GM12878 (cell line): ENCODE data around the gene ZXDC. TPM values are rescaled to one million over a fixed set of nuclear protein-coding genes. Genes with fewer than 3 reads are reported as not detected.

Source experiments
- ATAC-seq: fragments of 200-7000 bp; cut with Tn5 transposase; 3 replicates; pipeline ENCODE4 v1.9.1; 2020; ENCODE audit warnings: mild to moderate bottlenecking, moderate library complexity
- BruUV-seq: library from RNA; stranded (reverse); fragments of 400-500 nt; replicated peaks from 2 replicates; lab custom pipeline; 2021; lab: Mats Ljungman, UMichigan
- CTCF ChIA-PET: fragments of 300-600 bp; sonication (Branson Sonifier 250); formaldehyde crosslinking; extraction: SDS; loops from one replicate; lab custom pipeline; 2021; ENCODE audit warnings: inconsistent platforms; lab: Yijun Ruan, JAX
- POLR2A ChIA-PET: fragments of 350-600 bp; formaldehyde crosslinking; extraction: SDS; loops from one replicate; lab custom pipeline; 2021; ENCODE audit warnings: inconsistent platforms; lab: Charles Lee
- RAD21 ChIA-PET: fragments of 300-600 bp; sonication (Branson Sonifier 250); formaldehyde crosslinking; loops from one replicate; lab custom pipeline; 2023; ENCODE audit warnings: antibody characterized with exemption; ENCODE audit not compliant: unreplicated experiment; lab: Charles Lee
- SMC1A ChIA-PET: fragments of 300-600 bp; sonication (Branson Sonifier 250); formaldehyde crosslinking; loops from one replicate; lab custom pipeline; 2023; ENCODE audit not compliant: unreplicated experiment, uncharacterized antibody; lab: Charles Lee
- DNase-seq: peaks from one replicate; pipeline ENCODE4 v3.0.0-alpha.2; 2011; ENCODE audit warnings: low read depth, low spot score
- FAIRE-seq: peaks from 3 replicates; lab custom pipeline; 2011; peaks lifted over from hg19 to GRCh38; lab: Jason Lieb, UNC
- H2AFZ ChIP-seq: 2 replicates; pipeline ENCODE4 v1.6.0; 2011; ENCODE audit warnings: low read depth, low read length, control low read depth; ENCODE audit not compliant: control insufficient read depth
- H3K27ac ChIP-seq: 2 replicates; pipeline ENCODE4 v1.5.1; 2011; ENCODE audit warnings: control low read depth; ENCODE audit not compliant: control insufficient read depth, insufficient read depth
- H3K27me3 ChIP-seq, 2 experiments: replicated peaks in 1 of 2; 2 replicates each; pipeline versions ENCODE4 v1.6.0 to v1.6.1; 2011; ENCODE audit warnings: low read length in 1 of 2; ENCODE audit not compliant: control insufficient read depth in 2 of 2, insufficient read depth in 2 of 2
- H3K36me3 ChIP-seq, 2 experiments: 2 replicates each; pipeline ENCODE4 v1.5.1; 2011; ENCODE audit warnings: low read length in 1 of 2; ENCODE audit not compliant: control insufficient read depth in 2 of 2, insufficient read depth in 2 of 2
- H3K4me1 ChIP-seq: 2 replicates; pipeline ENCODE4 v1.6.1; 2011; ENCODE audit warnings: mild to moderate bottlenecking, low read length, moderate library complexity, mixed read lengths; ENCODE audit not compliant: control insufficient read depth, insufficient read depth
- H3K4me2 ChIP-seq: 2 replicates; pipeline ENCODE4 v1.6.0; 2011; ENCODE audit warnings: control low read depth; ENCODE audit not compliant: control insufficient read depth, insufficient read depth
- H3K4me3 ChIP-seq: fragments of 200-600 bp; sonication (generic); 2 replicates; pipeline ENCODE4 v1.5.1; 2016
- H3K79me2 ChIP-seq: 2 replicates; pipeline ENCODE4 v1.6.0; 2011; ENCODE audit warnings: low read length; ENCODE audit not compliant: control insufficient read depth, insufficient read depth
- H3K9ac ChIP-seq: 2 replicates; pipeline ENCODE4 v1.8.0; 2011; ENCODE audit warnings: low read length, control low read depth, mixed read lengths; ENCODE audit not compliant: control insufficient read depth, insufficient read depth
- H3K9me3 ChIP-seq: replicated peaks from 3 replicates; pipeline ENCODE4 v1.5.1; 2011; ENCODE audit warnings: mild to moderate bottlenecking, low read length; ENCODE audit not compliant: control insufficient read depth, insufficient read depth
- H4K20me1 ChIP-seq: 2 replicates; pipeline ENCODE4 v1.6.0; 2011; ENCODE audit not compliant: control insufficient read depth, insufficient read depth
- BCL11A ChIP-seq: IDR thresholded peaks from 2 replicates; pipeline ENCODE4 v1.6.1; 2011; ENCODE audit warnings: low read depth, low read length
- CBFB ChIP-seq: IDR thresholded peaks from 2 replicates; pipeline ENCODE4 v1.6.1; 2016; ENCODE audit warnings: antibody characterized with exemption, low read depth
- ETV6 ChIP-seq, 2 experiments: fragments of 450-650 bp in 1 of 2; IDR thresholded peaks in 1 of 2; conservative IDR thresholded peaks in 1 of 2; 2 replicates each; pipeline ENCODE4 v1.6.1; 2014; ENCODE audit warnings: antibody characterized with exemption in 1 of 2, borderline replicate concordance in 1 of 2, low read depth in 1 of 2, mild to moderate bottlenecking in 1 of 2, moderate library complexity in 1 of 2
- MYC ChIP-seq: IDR thresholded peaks from 2 replicates; pipeline ENCODE4 v1.6.1; 2011; ENCODE audit warnings: mild to moderate bottlenecking, low read length, moderate library complexity, inconsistent platforms; ENCODE audit not compliant: insufficient read depth, insufficient replicate concordance, insufficient read length, severe bottlenecking
- SMAD1 ChIP-seq: fragments of 450-650 bp; IDR thresholded peaks from 2 replicates; pipeline ENCODE4 v1.6.1; 2018; ENCODE audit warnings: mild to moderate bottlenecking, low read depth; ENCODE audit not compliant: partially characterized antibody
- TCF7 ChIP-seq: IDR thresholded peaks from 2 replicates; pipeline ENCODE4 v1.6.1; 2014; ENCODE audit warnings: antibody characterized with exemption, borderline replicate concordance
- ZNF24 ChIP-seq: fragments of 450-650 bp; IDR thresholded peaks from 2 replicates; pipeline ENCODE4 v1.6.1; 2017; ENCODE audit warnings: antibody characterized with exemption, mild to moderate bottlenecking
- WGBS: methylation state at CpG from one replicate; pipeline ENCODE4 v1.1.6; 2016; ENCODE audit warnings: low lambda C conversion rate; ENCODE audit not compliant: insufficient replicate concordance, insufficient coverage; ENCODE audit errors: missing lambda C conversion rate; 5-methylcytosine and 5-hydroxymethylcytosine counted together
- in situ Hi-C: fragments of 300-500 bp; cut with MboI; formaldehyde crosslinking; loops from 9 replicates; pipeline ENCODE4 v1.14.3; 2018; ENCODE audit warnings: mixed read lengths
- intact Hi-C: fragments of 100-400 bp; cut with micrococcal nuclease; formaldehyde crosslinking; loops from one replicate; pipeline ENCODE4 v1.14.2; 2022; ENCODE audit not compliant: unreplicated experiment
- polyA plus RNA-seq, 11 experiments: library from polyadenylated mRNA; depleted of rRNA in 4 of 11; unstranded in 6 of 11; stranded (reverse) in 5 of 11; fragments of >200 nt; fragmentation: Nextera tagmentation in 4 of 11; fragmentation: Illumina TruSeq in 1 of 11; extraction: Ambion mirVana in 4 of 11; extraction: Trizol in 1 of 11; gene quantifications; 1 replicate in 1 of 11; 2 replicates in 10 of 11; pipeline versions ENCODE4 v1.2.1 to v1.2.3, GENCODE V29; 2011 to 2016; ENCODE audit warnings: inconsistent platforms in 2 of 11, missing spikeins in 2 of 11, low read depth in 1 of 11
- total RNA-seq, 4 experiments: library from RNA; depleted of rRNA in 3 of 4; stranded (reverse); fragments of >200 nt in 3 of 4; fragmentation: Illumina TruSeq in 1 of 4; extraction: Trizol in 1 of 4; gene quantifications; 2 replicates each; pipeline versions ENCODE4 v1.2.1 to v1.2.3, GENCODE V29; 2013 to 2021

ZXDC gene
- total and polyA plus RNA-seq, 10 of the 15 experiments (the other 5 are each of a cell fraction or from before 2014, with no cell fraction given): 0.72 to 15.3 (median 8.5) TPM

GRCh38 chr3:126478581-126479310, 3.1 kb upstream of the ZXDC start:
- DNase-seq (no peak), ATAC-seq (no peak), FAIRE-seq (no peak)
- Histone ChIP-seq H3K4me3 (no peak overlapping the region), H3K9ac (no peak overlapping the region), H3K4me1 (no peaks in the 10 kb centered on the region; the same call in 1 of the 2 replicates), H3K27ac (no peak overlapping the region), H4K20me1 (no peaks in the 10 kb centered on the region), H3K36me3 (no peaks in the 10 kb centered on the region), H3K4me2 (no peak overlapping the region), H2AFZ (no peak overlapping the region), H3K27me3 (no peaks in the 10 kb centered on the region), H3K79me2 (peaks cover 12% of the 10 kb centered on the region), H3K9me3 (no peaks in the 10 kb centered on the region)
- ChIA-PET RAD21 (no interaction called here), POLR2A (no interaction called here), CTCF (no interaction called here), SMC1A (no interaction called here)
- BruUV-seq: no TSS peak
- TF ChIP-seq CBFB: no peak
- TF ChIP-seq ZNF24: no peak
- TF ChIP-seq SMAD1: no peak
- TF ChIP-seq TCF7: no peak
- TF ChIP-seq BCL11A: no peak
- TF ChIP-seq MYC: no peak
- no peak for TF ChIP-seq ETV6 (conservative IDR thresholded peaks at IDR 0.05 in 1 of 2, IDR thresholded peaks at IDR 0.05 in 1 of 2; ENCODE audit: borderline replicate concordance in 1 of 2, low read depth in 1 of 2)
- in situ Hi-C loops (loop anchor here (10.0 kb wide), 1 partner anchor 564 kb away; no protein-coding TSS in a partner anchor), intact Hi-C loops (loop anchor here (10.0 kb wide), 1 partner anchor 234 kb away; no protein-coding TSS in a partner anchor)
- 80% methylated on average over 14 of the region's 14 CpGs for WGBS
